GM12878 (cell line): Measurements from ENCODE around the gene MTMR10. TPM values are rescaled to one million over a fixed set of nuclear protein-coding genes. Genes with fewer than 3 reads are reported as not detected.

Experiments
- ATAC-seq: fragments of 200-7000 bp; cut with Tn5 transposase; 3 replicates; pipeline ENCODE4 v1.9.1; 2020; ENCODE audit warnings: mild to moderate bottlenecking, moderate library complexity
- BruUV-seq: library from RNA; stranded (reverse); fragments of 400-500 nt; replicated peaks from 2 replicates; lab custom pipeline; 2021; lab: Mats Ljungman, UMichigan
- CTCF ChIA-PET: fragments of 300-600 bp; sonication (Branson Sonifier 250); formaldehyde crosslinking; extraction: SDS; loops from one replicate; lab custom pipeline; 2021; ENCODE audit warnings: inconsistent platforms; lab: Yijun Ruan, JAX
- POLR2A ChIA-PET: fragments of 350-600 bp; formaldehyde crosslinking; extraction: SDS; loops from one replicate; lab custom pipeline; 2021; ENCODE audit warnings: inconsistent platforms; lab: Charles Lee
- RAD21 ChIA-PET: fragments of 300-600 bp; sonication (Branson Sonifier 250); formaldehyde crosslinking; loops from one replicate; lab custom pipeline; 2023; ENCODE audit warnings: antibody characterized with exemption; ENCODE audit not compliant: unreplicated experiment; lab: Charles Lee
- SMC1A ChIA-PET: fragments of 300-600 bp; sonication (Branson Sonifier 250); formaldehyde crosslinking; loops from one replicate; lab custom pipeline; 2023; ENCODE audit not compliant: unreplicated experiment, uncharacterized antibody; lab: Charles Lee
- DNase-seq: peaks from one replicate; pipeline ENCODE4 v3.0.0-alpha.2; 2011; ENCODE audit warnings: low read depth, low spot score
- FAIRE-seq: peaks from 3 replicates; lab custom pipeline; 2011; peaks lifted over from hg19 to GRCh38; lab: Jason Lieb, UNC
- H2AFZ ChIP-seq: 2 replicates; pipeline ENCODE4 v1.6.0; 2011; ENCODE audit warnings: low read depth, low read length, control low read depth; ENCODE audit not compliant: control insufficient read depth
- H3K27ac ChIP-seq: 2 replicates; pipeline ENCODE4 v1.5.1; 2011; ENCODE audit warnings: control low read depth; ENCODE audit not compliant: control insufficient read depth, insufficient read depth
- H3K27me3 ChIP-seq, 2 experiments: replicated peaks in 1 of 2; 2 replicates each; pipeline versions ENCODE4 v1.6.0 to v1.6.1; 2011; ENCODE audit warnings: low read length in 1 of 2; ENCODE audit not compliant: control insufficient read depth in 2 of 2, insufficient read depth in 2 of 2
- H3K36me3 ChIP-seq, 2 experiments: 2 replicates each; pipeline ENCODE4 v1.5.1; 2011; ENCODE audit warnings: low read length in 1 of 2; ENCODE audit not compliant: control insufficient read depth in 2 of 2, insufficient read depth in 2 of 2
- H3K4me1 ChIP-seq: 2 replicates; pipeline ENCODE4 v1.6.1; 2011; ENCODE audit warnings: mild to moderate bottlenecking, low read length, moderate library complexity, mixed read lengths; ENCODE audit not compliant: control insufficient read depth, insufficient read depth
- H3K4me2 ChIP-seq: 2 replicates; pipeline ENCODE4 v1.6.0; 2011; ENCODE audit warnings: control low read depth; ENCODE audit not compliant: control insufficient read depth, insufficient read depth
- H3K4me3 ChIP-seq: fragments of 200-600 bp; sonication (generic); 2 replicates; pipeline ENCODE4 v1.5.1; 2016
- H3K79me2 ChIP-seq: 2 replicates; pipeline ENCODE4 v1.6.0; 2011; ENCODE audit warnings: low read length; ENCODE audit not compliant: control insufficient read depth, insufficient read depth
- H3K9ac ChIP-seq: 2 replicates; pipeline ENCODE4 v1.8.0; 2011; ENCODE audit warnings: low read length, control low read depth, mixed read lengths; ENCODE audit not compliant: control insufficient read depth, insufficient read depth
- H3K9me3 ChIP-seq: replicated peaks from 3 replicates; pipeline ENCODE4 v1.5.1; 2011; ENCODE audit warnings: mild to moderate bottlenecking, low read length; ENCODE audit not compliant: control insufficient read depth, insufficient read depth
- H4K20me1 ChIP-seq: 2 replicates; pipeline ENCODE4 v1.6.0; 2011; ENCODE audit not compliant: control insufficient read depth, insufficient read depth
- ATF2 ChIP-seq: IDR thresholded peaks from 2 replicates; pipeline ENCODE4 v1.6.1; 2012; ENCODE audit warnings: low read length, inconsistent platforms
- BCL11A ChIP-seq: IDR thresholded peaks from 2 replicates; pipeline ENCODE4 v1.6.1; 2011; ENCODE audit warnings: low read depth, low read length
- CHD2 ChIP-seq: IDR thresholded peaks from 2 replicates; pipeline ENCODE4 v1.6.1; 2011; ENCODE audit warnings: low read depth, low read length, improper control_type of control experiment, borderline replicate concordance
- CHD4 ChIP-seq: fragments of 200-600 bp; sonication (generic); IDR thresholded peaks from 2 replicates; pipeline ENCODE4 v1.6.1; 2016; ENCODE audit warnings: mild to moderate bottlenecking
- E2F8 ChIP-seq: fragments of 450-650 bp; IDR thresholded peaks from 2 replicates; pipeline ENCODE4 v1.6.1; 2018; ENCODE audit warnings: mild to moderate bottlenecking, low read depth, moderate library complexity; ENCODE audit not compliant: partially characterized antibody
- EZH2 ChIP-seq: IDR thresholded peaks from 2 replicates; pipeline ENCODE4 v1.6.1; 2012; ENCODE audit warnings: low read depth, mild to moderate bottlenecking, control low read depth, inconsistent platforms, low read length, borderline replicate concordance; ENCODE audit not compliant: control insufficient read depth
- HDGF ChIP-seq: fragments of 450-650 bp; IDR thresholded peaks from 2 replicates; pipeline ENCODE4 v1.6.1; 2016; ENCODE audit warnings: antibody characterized with exemption
- KLF5 ChIP-seq: fragments of 450-650 bp; IDR thresholded peaks from 2 replicates; pipeline ENCODE4 v1.6.1; 2014; ENCODE audit warnings: mild to moderate bottlenecking; ENCODE audit not compliant: partially characterized antibody
- LARP7 ChIP-seq: fragments of 450-650 bp; IDR thresholded peaks from 2 replicates; pipeline ENCODE4 v1.6.1; 2017; ENCODE audit warnings: mild to moderate bottlenecking
- NFXL1 ChIP-seq: fragments of 450-650 bp; IDR thresholded peaks from 2 replicates; pipeline ENCODE4 v1.6.1; 2017; ENCODE audit warnings: antibody characterized with exemption, mild to moderate bottlenecking, borderline replicate concordance
- RCOR1 ChIP-seq: conservative IDR thresholded peaks from 2 replicates; pipeline ENCODE4 v1.6.1; 2012; ENCODE audit warnings: low read depth, low read length, improper control_type of control experiment
- SMAD1 ChIP-seq: fragments of 450-650 bp; IDR thresholded peaks from 2 replicates; pipeline ENCODE4 v1.6.1; 2018; ENCODE audit warnings: mild to moderate bottlenecking, low read depth; ENCODE audit not compliant: partially characterized antibody
- ZNF207 ChIP-seq: fragments of 450-650 bp; IDR thresholded peaks from 2 replicates; pipeline ENCODE4 v1.6.1; 2014; ENCODE audit warnings: antibody characterized with exemption, mild to moderate bottlenecking, borderline replicate concordance
- ZNF217 ChIP-seq: fragments of 450-650 bp; IDR thresholded peaks from 2 replicates; pipeline ENCODE4 v1.6.1; 2017; ENCODE audit warnings: antibody characterized with exemption, mild to moderate bottlenecking
- ZNF274 ChIP-seq: IDR thresholded peaks from one replicate; pipeline ENCODE4 v1.8.0; 2011; ENCODE audit not compliant: insufficient read length, insufficient read depth
- ZNF384 ChIP-seq: IDR thresholded peaks from 2 replicates; pipeline ENCODE4 v1.6.1; 2012; ENCODE audit warnings: low read depth, mild to moderate bottlenecking, low read length, improper control_type of control experiment, borderline replicate concordance
- WGBS: methylation state at CpG from one replicate; pipeline ENCODE4 v1.1.6; 2016; ENCODE audit warnings: low lambda C conversion rate; ENCODE audit not compliant: insufficient replicate concordance, insufficient coverage; ENCODE audit errors: missing lambda C conversion rate; 5-methylcytosine and 5-hydroxymethylcytosine counted together
- in situ Hi-C: fragments of 300-500 bp; cut with MboI; formaldehyde crosslinking; loops from 9 replicates; pipeline ENCODE4 v1.14.3; 2018; ENCODE audit warnings: mixed read lengths
- intact Hi-C: fragments of 100-400 bp; cut with micrococcal nuclease; formaldehyde crosslinking; loops from one replicate; pipeline ENCODE4 v1.14.2; 2022; ENCODE audit not compliant: unreplicated experiment
- polyA plus RNA-seq, 11 experiments: library from polyadenylated mRNA; depleted of rRNA in 4 of 11; unstranded in 6 of 11; stranded (reverse) in 5 of 11; fragments of >200 nt; fragmentation: Nextera tagmentation in 4 of 11; fragmentation: Illumina TruSeq in 1 of 11; extraction: Ambion mirVana in 4 of 11; extraction: Trizol in 1 of 11; gene quantifications; 1 replicate in 1 of 11; 2 replicates in 10 of 11; pipeline versions ENCODE4 v1.2.1 to v1.2.3, GENCODE V29; 2011 to 2016; ENCODE audit warnings: inconsistent platforms in 2 of 11, missing spikeins in 2 of 11, low read depth in 1 of 11
- total RNA-seq, 4 experiments: library from RNA; depleted of rRNA in 3 of 4; stranded (reverse); fragments of >200 nt in 3 of 4; fragmentation: Illumina TruSeq in 1 of 4; extraction: Trizol in 1 of 4; gene quantifications; 2 replicates each; pipeline versions ENCODE4 v1.2.1 to v1.2.3, GENCODE V29; 2013 to 2021

The MTMR10 gene
- total and polyA plus RNA-seq, 10 of the 15 experiments (the other 5 are each of a cell fraction or from before 2014, with no cell fraction given) = 1.9 to 13.6 (median 8.9) TPM

GRCh38 chr15:31037731-31038477 is 46.5 kb upstream of the MTMR10 start (continued):
- TF ChIP-seq E2F8 = no peak
- no peak for TF ChIP-seq BCL11A
- TF ChIP-seq HDGF = no peak
- TF ChIP-seq KLF5 = no peak
- TF ChIP-seq ATF2 = no peak
- TF ChIP-seq CHD4 = no peak

- no peaks in the 10 kb centered on the region for H3K4me1 ChIP-seq
- ChIA-PET POLR2A (no interaction called here), CTCF (interaction anchor here (0.6 kb wide), 1 partner anchor 1626 kb away, joined by 7 read pairs; no protein-coding TSS in a partner anchor), RAD21 (no interaction called here), SMC1A (no interaction called here)
- no peak overlapping the region for H2AFZ ChIP-seq
- no peaks in the 10 kb centered on the region for H3K9me3 ChIP-seq
- H3K4me3 ChIP-seq = no peak overlapping the region
- 57% methylated on average over 9 of the region's 9 CpGs for WGBS
- no peak overlapping the region for H3K4me2 ChIP-seq
- no peaks in the 10 kb centered on the region for H3K36me3 ChIP-seq
- no peaks in the 10 kb centered on the region; the same call in 1 of the 2 replicates for H4K20me1 ChIP-seq
- ATAC-seq (no peak), FAIRE-seq (no peak), DNase-seq (no peak)
- intact Hi-C loops = no loop called here
- H3K27ac ChIP-seq = no peak overlapping the region
- H3K79me2 ChIP-seq = no peaks in the 10 kb centered on the region
- BruUV-seq = no TSS peak
- no peaks in the 10 kb centered on the region for H3K27me3 ChIP-seq
- in situ Hi-C loops = no loop called here
- H3K9ac ChIP-seq = no peak overlapping the region
- TF ChIP-seq RCOR1 = no peak
- TF ChIP-seq EZH2 = no peak
- no peak for TF ChIP-seq ZNF274
- TF ChIP-seq ZNF384 = no peak
- TF ChIP-seq ZNF217 = no peak
- no peak for TF ChIP-seq SMAD1
- TF ChIP-seq LARP7 = no peak
- TF ChIP-seq ZNF207 = no peak
- TF ChIP-seq NFXL1 = no peak
- no peak for TF ChIP-seq CHD2
Measured at GRCh38 chr15:31036783-31037182, 45.4 kb upstream of the MTMR10 start.
